Psoas muscle (tissue), 8 donors: Measurements from ENCODE around the gene PAX5. TPM values are rescaled to one million over a fixed set of nuclear protein-coding genes. Genes with fewer than 3 reads are reported as not detected.

Source experiments
- ATAC-seq, 4 donors: fragments of 200-7000 bp; cut with Tn5 transposase; one replicate each; pipeline ENCODE4 v1.9.1; 2020; ENCODE audit warnings: moderate library complexity in 3 of 4, mild to moderate bottlenecking in 2 of 4
- DNase-seq, 2 donors: peaks; one replicate each; pipeline ENCODE4 v3.0.0-alpha.2; 2020
- H3K27ac ChIP-seq: fragments of 200-600 bp; one replicate; pipeline ENCODE4 v1.8.0; 2022
- H3K27me3 ChIP-seq, 3 donors: fragments of 200-600 bp in 1 of 3; one replicate each; pipeline versions ENCODE4 v1.6.1 to v1.8.0; 2013 to 2022; ENCODE audit warnings: low read length in 2 of 3, mild to moderate bottlenecking in 2 of 3, moderate library complexity in 1 of 3; ENCODE audit not compliant: insufficient read depth in 3 of 3
- H3K36me3 ChIP-seq, 2 donors: fragments of 200-600 bp in 1 of 2; one replicate each; pipeline versions ENCODE4 v1.6.1 to v1.8.0; 2013 to 2022; ENCODE audit warnings: low read depth in 1 of 2, mild to moderate bottlenecking in 1 of 2, moderate library complexity in 1 of 2; ENCODE audit not compliant: insufficient read depth in 1 of 2
- H3K4me1 ChIP-seq: fragments of 200-600 bp; one replicate; pipeline ENCODE4 v1.8.0; 2022
- H3K4me3 ChIP-seq: fragments of 200-600 bp; one replicate; pipeline ENCODE4 v1.8.0; 2022; ENCODE audit warnings: mild to moderate bottlenecking
- H3K9me3 ChIP-seq: fragments of 200-600 bp; one replicate; pipeline ENCODE4 v1.8.0; 2022
- WGBS, 3 donors: extraction: QIAGEN DNeasy Blood & Tissue Kit; methylation state at CpG; one replicate each; pipeline versions ENCODE4 v1.1.6 to v1.1.7; 2013; 5-methylcytosine and 5-hydroxymethylcytosine counted together
- intact Hi-C, 2 donors: fragments of 100-400 bp; cut with DNase I; formaldehyde crosslinking; loops; one replicate each; pipeline versions ENCODE4 v1.11.0 to v1.14.2; 2022
- polyA plus RNA-seq, 3 donors: library from polyadenylated mRNA; stranded (reverse); fragments of 200-250 nt; gene quantifications; one replicate each; pipeline ENCODE4 v1.2.3, GENCODE V29; 2013
- total RNA-seq, 4 donors: library from RNA; stranded (reverse); fragmentation: NEBNext Ultra II Directional in 2 of 4; extraction: Animal tissue kit (Norgen Biotek cat#: 25700) in 2 of 4; gene quantifications; one replicate each; pipeline versions ENCODE4 v1.2.1 to v1.2.4, GENCODE V29; 2021 to 2023
- TF ChIP-seq, protein P1 (sequence below): fragments of 200-600 bp; IDR thresholded peaks from one replicate; pipeline ENCODE4 v1.8.0; 2022; ENCODE audit warnings: antibody characterized with exemption
- donor health status: healthy with polysubstance abuse.
- donor health status: DM: no; HTN: no; CAD: no; lungs with moderate emphysema.
- donor health status: Bipolar disorder and iron deficiency.
- donor health status: healthy.
- donor health status: DM: yes; HTN: yes; CAD: no.
- donor health status: DM: no; HTN: no; CAD: no.
- donor health status: DM: no; HTN: no; CAD: no.
- donor health status: DM: yes; HTN: yes; CAD: no.

The PAX5 gene
- total and polyA plus RNA-seq, 7 donors = under 0.01 to 0.50 (median 0.06) TPM; not detected in 3

DNA sequence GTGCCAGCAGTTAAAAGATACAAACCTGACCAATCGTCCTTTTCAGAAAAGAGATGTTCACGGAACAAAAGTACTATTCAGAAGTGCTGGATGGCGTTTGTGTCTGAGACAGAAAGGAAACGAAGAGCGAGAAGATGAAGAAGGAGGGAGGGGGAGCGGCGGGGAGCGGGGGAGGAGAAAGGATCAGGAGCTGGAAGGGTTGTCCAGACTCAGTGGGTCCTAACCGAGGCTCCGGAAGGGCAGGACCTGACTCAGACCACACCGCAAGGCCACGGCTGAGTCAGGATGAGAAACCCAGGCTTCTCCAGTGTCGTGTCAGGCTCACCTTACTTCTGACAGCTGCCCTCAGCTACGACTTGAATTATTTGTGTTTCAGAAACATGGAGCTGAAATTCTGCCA, 46.2 kb downstream of the PAX5 start:
- H3K36me3 ChIP-seq = no peaks in the 10 kb centered on the region
- no peak overlapping the region for H3K4me3 ChIP-seq
- peaks cover 9% of the 10 kb centered on the region for H3K9me3 ChIP-seq
- H3K27ac ChIP-seq = no peak overlapping the region
- peaks cover 0 to 79% (median 26%) of the 10 kb centered on the region in 3 donors for H3K27me3 ChIP-seq
- no peak for DNase-seq
- H3K4me1 ChIP-seq = no peaks in the 10 kb centered on the region
- TF ChIP-seq, protein P1, sequence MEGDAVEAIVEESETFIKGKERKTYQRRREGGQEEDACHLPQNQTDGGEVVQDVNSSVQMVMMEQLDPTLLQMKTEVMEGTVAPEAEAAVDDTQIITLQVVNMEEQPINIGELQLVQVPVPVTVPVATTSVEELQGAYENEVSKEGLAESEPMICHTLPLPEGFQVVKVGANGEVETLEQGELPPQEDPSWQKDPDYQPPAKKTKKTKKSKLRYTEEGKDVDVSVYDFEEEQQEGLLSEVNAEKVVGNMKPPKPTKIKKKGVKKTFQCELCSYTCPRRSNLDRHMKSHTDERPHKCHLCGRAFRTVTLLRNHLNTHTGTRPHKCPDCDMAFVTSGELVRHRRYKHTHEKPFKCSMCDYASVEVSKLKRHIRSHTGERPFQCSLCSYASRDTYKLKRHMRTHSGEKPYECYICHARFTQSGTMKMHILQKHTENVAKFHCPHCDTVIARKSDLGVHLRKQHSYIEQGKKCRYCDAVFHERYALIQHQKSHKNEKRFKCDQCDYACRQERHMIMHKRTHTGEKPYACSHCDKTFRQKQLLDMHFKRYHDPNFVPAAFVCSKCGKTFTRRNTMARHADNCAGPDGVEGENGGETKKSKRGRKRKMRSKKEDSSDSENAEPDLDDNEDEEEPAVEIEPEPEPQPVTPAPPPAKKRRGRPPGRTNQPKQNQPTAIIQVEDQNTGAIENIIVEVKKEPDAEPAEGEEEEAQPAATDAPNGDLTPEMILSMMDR = no peak
- intact Hi-C loops = no loop called here
- no peak for ATAC-seq
- 5 to 9% (median 5%) methylated on average over 14 of the region's 14 CpGs for WGBS, 3 donors

DNA sequence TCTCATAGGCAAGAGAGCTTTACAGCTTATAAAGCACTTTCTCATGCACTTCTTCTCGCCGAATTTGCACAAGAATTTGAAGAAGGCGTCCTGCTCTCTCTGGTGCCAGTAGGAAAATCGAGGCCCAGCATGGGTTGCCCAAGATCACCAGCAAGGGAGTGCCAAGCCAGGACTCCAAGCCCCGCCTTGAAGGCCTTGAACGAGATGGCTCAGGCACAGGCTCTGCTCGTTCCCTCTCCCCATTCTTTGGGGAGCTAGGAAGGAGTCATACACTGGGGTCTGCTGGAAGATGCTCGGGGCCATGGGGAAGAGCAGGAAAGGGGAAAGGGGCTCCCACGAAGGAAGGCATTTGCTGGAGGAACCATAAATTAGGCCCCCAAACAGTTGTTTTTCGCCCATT, 46.7 kb downstream of the PAX5 start:
- Histone ChIP-seq H3K4me3 (no peak overlapping the region), H3K4me1 (no peaks in the 10 kb centered on the region), H3K9me3 (peaks cover 9% of the 10 kb centered on the region), H3K27ac (no peak overlapping the region), H3K36me3 (no peaks in the 10 kb centered on the region), H3K27me3 (peaks cover 0 to 84% (median 26%) of the 10 kb centered on the region in 3 donors)
- intact Hi-C loops = no loop called here
- 18 to 29% (median 20%) methylated on average over 10 of the region's 10 CpGs for WGBS, 3 donors
- TF ChIP-seq, protein P1 = no peak
- DNase-seq (no peak), ATAC-seq (no peak)

DNA sequence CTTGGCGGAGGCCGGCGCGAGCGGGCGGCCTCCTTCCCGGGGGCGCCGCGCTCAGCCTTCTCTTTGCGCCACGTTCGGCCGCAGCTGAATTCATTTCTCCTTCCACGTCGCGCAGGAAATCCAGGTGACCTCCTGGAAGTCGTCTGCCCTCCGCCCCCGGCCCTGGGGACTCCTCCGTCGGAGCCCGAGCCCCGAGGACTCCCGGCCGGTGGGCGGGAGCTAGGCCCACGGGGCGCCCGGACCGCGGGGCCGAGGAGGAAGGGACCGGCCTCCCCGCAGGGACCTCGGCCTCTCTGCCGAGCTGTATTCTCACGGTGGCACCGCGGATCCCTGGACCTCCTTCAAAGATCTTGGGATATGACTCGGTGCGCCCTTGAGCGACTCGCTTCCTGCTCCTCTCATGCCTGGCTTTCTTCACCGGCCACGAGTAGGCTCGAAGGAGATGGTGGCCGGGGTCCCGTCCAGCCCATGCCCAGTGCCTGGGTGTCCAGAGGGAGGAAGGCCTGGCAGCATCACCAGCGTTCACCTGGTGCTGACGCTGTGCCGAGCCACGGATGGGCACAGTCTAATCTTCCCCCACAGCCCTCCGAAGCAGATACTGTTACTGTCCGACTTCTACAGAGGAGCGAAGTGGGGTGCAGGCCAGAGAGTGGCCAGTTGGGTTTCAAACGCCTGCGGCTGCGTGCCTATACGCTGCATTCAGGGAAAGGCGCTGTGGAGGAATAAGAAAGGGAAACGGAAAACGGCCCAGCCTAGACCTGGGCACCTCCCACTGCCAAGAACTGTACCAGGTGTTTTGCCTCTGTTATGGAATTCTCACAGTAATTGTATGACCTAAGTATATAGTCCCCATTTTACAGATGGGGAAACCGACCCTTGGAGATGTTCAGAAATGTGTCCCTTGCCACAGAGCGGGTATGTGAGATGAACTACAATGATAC, 47.3 kb downstream of the PAX5 start:
- H3K27me3 ChIP-seq = peaks cover 0 to 87% (median 27%) of the 10 kb centered on the region in 3 donors
- ATAC-seq (no peak), DNase-seq (no peak)
- WGBS, 3 donors = 4% methylated on average over 64 to 65 of the region's 65 CpGs
- TF ChIP-seq, protein P1 = no peak
- intact Hi-C loops = no loop called here
- no peak overlapping the region for H3K27ac ChIP-seq
- no peaks in the 10 kb centered on the region for H3K36me3 ChIP-seq
- peak overlapping the region; percentile 30 for H3K4me3 ChIP-seq
- H3K9me3 ChIP-seq = peaks cover 9% of the 10 kb centered on the region
- no peaks in the 10 kb centered on the region for H3K4me1 ChIP-seq

DNA sequence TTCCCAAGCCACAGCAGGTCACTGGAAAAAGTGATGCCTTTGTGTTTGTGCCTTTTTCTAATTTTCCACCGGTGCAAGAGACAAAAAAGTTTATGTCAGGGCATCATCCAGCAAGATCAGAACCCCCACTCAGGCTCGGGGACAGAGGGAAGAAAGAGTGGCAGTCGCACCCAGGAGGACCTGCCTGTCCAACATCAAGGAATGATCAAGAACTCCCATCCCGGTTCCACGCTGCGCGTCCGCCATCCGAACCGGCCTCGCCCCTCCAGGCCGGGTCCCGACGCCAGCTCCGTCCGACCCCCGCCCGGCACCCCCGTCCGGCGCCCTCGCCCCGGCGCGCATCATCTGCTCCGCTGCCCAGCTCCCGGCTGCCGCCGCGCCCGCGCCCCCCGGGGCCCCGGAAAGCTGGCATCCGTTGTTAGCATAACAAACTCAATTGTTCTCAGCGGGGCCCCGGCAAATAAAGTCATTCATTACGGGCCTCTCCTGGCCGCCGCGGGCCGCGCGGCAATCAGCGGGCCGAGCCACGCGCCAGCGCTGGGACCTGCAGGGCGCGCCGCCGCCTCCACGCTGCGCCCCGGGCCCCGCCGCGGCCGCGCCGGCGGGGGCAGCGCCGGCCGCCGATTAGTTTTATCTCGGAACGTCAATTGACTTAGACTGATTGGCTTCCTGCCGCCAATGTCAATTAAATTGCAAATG, 48.1 kb downstream of the PAX5 start:
- peak overlapping the region; percentile 30 for H3K4me3 ChIP-seq
- H3K4me1 ChIP-seq = no peaks in the 10 kb centered on the region
- intact Hi-C loops = no loop called here
- H3K27me3 ChIP-seq = peaks cover 0 to 85% (median 27%) of the 10 kb centered on the region in 3 donors
- H3K9me3 ChIP-seq = peaks cover 3% of the 10 kb centered on the region
- TF ChIP-seq, protein P1 = no peak
- no peaks in the 10 kb centered on the region for H3K36me3 ChIP-seq
- WGBS, 3 donors = 1 to 2% (median 1%) methylated on average over 20 to 70 of the region's 70 CpGs
- DNase-seq = no peak
- H3K27ac ChIP-seq = no peak overlapping the region
- no peak for ATAC-seq
